Thyroid gland (tissue), 4 donors: ENCODE results near the gene SGCA.

Experiments used
- CTCF ChIP-seq, 6 experiments: fragments of 200-600 bp in 3 of 6; fragments of 450-650 bp in 3 of 6; sonication (generic) in 3 of 6; IDR thresholded peaks; one replicate each; pipeline ENCODE4 v1.5.1; 2016 to 2019; ENCODE audit warnings: antibody characterized with exemption in 6 of 6, mild to moderate bottlenecking in 2 of 6, inconsistent platforms in 1 of 6, moderate library complexity in 1 of 6
- POLR2A ChIP-seq, 2 donors: fragments of 450-650 bp; IDR thresholded peaks; one replicate each; pipeline ENCODE4 v1.6.1; 2017; ENCODE audit warnings: antibody characterized with exemption in 2 of 2, mild to moderate bottlenecking in 2 of 2, moderate library complexity in 1 of 2

GRCh38 chr17:50141745-50142110 lies 24.1 kb upstream of the SGCA start:
- no peak for TF ChIP-seq CTCF (IDR thresholded peaks at IDR 0.05)
- no peak for TF ChIP-seq POLR2A (IDR thresholded peaks at IDR 0.05)
